NCI-H345 (cell line): Measurements from ENCODE around the gene SEC16B.

Experiments used
- DNase-seq: peaks from one replicate; lab custom pipeline; 2025; lab: John Stamatoyannopoulos, UW

Gene SEC16B, protein sequence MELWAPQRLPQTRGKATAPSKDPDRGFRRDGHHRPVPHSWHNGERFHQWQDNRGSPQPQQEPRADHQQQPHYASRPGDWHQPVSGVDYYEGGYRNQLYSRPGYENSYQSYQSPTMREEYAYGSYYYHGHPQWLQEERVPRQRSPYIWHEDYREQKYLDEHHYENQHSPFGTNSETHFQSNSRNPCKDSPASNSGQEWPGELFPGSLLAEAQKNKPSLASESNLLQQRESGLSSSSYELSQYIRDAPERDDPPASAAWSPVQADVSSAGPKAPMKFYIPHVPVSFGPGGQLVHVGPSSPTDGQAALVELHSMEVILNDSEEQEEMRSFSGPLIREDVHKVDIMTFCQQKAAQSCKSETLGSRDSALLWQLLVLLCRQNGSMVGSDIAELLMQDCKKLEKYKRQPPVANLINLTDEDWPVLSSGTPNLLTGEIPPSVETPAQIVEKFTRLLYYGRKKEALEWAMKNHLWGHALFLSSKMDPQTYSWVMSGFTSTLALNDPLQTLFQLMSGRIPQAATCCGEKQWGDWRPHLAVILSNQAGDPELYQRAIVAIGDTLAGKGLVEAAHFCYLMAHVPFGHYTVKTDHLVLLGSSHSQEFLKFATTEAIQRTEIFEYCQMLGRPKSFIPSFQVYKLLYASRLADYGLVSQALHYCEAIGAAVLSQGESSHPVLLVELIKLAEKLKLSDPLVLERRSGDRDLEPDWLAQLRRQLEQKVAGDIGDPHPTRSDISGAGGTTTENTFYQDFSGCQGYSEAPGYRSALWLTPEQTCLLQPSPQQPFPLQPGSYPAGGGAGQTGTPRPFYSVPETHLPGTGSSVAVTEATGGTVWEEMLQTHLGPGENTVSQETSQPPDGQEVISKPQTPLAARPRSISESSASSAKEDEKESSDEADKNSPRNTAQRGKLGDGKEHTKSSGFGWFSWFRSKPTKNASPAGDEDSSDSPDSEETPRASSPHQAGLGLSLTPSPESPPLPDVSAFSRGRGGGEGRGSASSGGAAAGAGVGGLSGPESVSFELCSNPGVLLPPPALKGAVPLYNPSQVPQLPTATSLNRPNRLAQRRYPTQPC

DNA sequence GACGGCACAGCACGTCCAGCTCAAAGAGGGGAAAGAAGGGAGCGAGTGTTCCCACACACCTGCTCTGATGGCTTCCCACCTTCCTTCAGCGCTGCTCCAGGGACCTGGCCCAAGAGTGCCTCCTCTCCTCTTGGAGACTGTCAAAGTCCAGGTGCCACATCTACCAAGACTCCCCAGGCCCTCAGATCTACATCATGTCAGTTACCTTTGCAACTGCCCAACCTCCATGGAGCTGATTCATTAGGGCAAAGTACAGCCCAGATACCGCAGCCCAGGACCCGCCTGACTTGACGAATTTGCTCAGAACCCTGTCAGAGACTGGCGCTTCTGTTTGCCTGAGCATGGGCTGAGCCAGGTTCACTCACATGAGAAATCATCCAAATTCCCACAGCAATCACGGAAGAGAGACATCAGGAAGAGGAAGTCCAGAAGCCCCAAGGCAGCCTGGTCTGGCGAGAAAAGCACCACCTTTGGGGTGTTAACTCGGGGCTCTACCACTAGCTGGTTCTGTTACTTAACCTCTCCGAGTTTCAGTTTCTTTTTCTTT, at the start of gene SEC16B:
SEC16B (minus strand) TSS at position 234 of the 547 bp plus-strand sequence. CDS start 2,077 bp downstream, outside the sequence.
- no peak for DNase-seq

DNA sequence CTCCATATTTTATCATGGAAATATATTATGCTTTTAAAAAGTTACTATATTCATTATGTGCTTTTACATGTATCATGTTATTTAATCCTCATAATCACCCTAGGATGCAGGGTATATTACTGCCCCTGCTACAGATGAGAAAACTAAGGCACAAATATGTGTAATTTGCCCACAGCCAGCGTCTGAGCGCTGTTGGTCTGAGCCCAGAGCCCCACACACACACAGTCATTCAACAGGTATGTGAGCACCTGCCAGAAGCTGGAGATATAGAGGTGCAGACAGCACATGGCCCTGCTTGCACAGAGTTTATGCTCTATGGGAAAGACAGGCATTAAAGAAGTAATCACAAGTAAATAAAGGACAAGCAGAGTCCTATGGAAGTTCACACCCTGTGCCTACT, 49.8 kb upstream of the SEC16B start:
- no peak for DNase-seq

DNA sequence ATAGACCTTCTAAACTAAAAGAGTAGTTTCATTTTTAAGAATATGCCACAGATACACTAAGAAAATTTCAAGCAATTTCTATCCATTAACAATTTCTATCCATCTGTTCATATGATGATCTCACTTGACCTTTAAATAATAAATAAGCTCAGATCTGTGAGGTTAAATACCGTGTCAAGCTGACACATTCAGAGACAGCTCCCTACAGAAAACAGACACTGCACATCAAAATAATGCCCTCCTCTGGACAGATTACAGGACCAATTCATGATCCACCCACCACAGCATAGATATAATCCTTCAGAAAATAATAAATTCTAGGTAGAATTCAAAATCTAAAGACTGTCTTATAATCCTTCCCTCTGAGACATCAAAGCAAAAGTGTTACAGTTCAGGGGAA, 49.4 kb upstream of the SEC16B start:
- no peak for DNase-seq

DNA sequence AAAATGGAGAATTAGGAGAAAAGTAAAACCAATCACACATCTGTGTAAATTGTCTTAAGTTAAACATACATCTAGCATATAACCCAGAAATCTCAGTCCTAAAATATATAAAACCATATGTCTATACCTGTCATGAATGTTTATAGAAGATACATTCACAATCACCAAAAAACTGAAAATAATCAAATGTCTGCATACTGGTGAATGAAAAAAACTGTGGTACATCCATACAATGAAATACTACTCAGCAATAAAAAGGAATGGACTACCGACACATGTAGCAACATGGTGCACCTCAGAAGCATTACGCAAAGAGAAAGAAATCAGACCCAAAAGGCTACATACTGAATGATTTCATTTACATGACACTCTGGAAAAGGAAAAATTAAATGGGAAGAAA, 47.7 kb upstream of the SEC16B start:
- DNase-seq = no peak

GRCh38 chr1:178011864-178012503, 42.1 kb upstream of the SEC16B start:
- no peak for DNase-seq

DNA sequence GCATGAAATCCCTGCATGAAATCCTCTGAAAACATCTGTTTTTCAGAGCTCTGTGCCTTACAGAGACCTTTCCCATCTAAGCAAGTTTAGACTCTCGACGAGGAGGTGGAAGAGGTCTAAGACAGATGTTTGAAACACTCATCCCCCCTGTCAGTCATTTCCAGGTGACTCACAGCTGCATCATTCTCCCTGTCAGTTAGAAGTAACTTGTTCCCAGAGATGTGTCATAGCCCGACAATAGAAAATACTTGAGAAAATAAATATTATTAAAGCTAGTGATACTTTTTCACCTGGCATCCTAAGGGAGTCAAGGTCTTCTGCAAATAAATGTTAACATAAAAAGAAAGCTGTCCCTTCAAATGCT, 41.6 kb upstream of the SEC16B start:
- no peak for DNase-seq

DNA sequence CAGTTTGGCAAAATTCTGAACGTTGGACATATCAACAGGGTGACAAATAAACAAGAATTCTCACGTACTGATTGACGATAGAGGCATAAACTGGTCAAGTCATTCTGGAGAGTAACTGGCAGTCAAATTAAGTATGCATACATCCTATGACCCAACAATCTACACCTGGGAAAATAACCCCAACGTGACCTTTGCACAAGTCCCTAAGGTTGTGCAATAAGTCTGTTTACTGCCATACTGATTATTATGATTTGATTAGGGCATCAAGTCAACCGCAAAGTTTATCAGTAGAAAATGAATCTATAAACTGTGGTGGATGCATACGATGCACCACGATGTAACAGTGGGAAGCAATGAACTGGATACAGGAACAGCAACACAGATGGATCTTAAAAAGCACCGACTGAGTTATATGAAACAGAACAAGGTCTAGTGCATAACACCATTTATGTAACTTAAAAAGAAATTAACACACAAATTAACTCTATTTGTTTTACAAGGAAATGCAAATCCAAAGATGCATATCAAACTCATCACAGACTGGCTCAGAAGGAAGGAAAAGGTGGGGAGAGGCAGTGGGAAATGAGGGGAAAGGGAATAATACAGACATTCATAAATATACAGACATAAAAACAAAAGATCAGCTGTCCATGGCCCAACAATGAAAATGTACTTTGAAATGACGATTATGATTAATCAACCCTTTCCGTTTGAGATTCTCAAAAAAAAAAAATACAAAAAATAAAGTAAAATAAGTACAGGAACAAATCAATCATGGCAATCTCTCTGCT, 41.0 kb upstream of the SEC16B start:
- no peak for DNase-seq

DNA sequence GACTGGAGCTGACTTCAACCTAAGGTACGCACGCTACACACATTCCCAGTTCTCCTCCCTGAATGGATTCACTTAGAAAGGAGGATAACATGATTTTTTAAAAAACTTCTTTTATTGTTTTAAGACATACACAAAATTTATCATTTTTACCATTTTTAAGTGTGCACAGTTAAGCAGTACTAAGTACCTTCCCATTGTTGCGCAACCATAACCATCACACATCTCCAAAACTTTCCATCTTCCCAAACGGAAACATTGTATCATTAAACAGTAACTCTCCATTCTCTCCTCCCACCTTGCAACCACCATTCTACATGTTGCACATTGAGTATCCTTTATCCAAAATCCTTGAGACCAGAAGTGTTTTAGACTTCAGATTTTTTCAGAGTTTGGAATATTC, 36.2 kb upstream of the SEC16B start:
- DNase-seq = no peak

GRCh38 chr1:178005450-178005849, 35.6 kb upstream of the SEC16B start:
- DNase-seq = no peak

DNA sequence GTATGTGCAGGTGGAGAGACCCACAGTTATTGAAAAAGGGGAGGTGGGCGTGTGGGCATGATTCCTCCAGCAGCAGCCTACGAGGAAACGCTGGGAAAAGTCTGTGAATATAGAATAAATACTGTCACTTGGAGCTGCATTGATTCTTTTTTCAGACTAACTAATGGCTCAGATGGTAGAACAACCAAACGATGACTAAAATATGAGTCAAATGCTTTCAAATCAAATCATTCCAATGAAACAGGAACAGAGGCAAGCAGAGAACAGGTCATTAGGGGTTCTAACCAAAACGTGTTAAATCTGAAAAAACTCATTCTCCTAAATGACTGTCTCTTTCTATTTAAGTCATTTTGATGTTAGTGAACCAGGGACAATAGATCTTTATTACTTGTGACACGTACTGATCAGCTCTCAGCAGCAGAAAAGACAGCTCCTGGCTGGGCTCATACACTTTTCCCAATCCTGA, 35.1 kb upstream of the SEC16B start:
- no peak for DNase-seq

- DNase-seq = no peak
Measured at GRCh38 chr1:177998696-177999631, 29.1 kb upstream of the SEC16B start.

- no peak for DNase-seq
Measured at GRCh38 chr1:177996957-177997356, 27.1 kb upstream of the SEC16B start.

DNA sequence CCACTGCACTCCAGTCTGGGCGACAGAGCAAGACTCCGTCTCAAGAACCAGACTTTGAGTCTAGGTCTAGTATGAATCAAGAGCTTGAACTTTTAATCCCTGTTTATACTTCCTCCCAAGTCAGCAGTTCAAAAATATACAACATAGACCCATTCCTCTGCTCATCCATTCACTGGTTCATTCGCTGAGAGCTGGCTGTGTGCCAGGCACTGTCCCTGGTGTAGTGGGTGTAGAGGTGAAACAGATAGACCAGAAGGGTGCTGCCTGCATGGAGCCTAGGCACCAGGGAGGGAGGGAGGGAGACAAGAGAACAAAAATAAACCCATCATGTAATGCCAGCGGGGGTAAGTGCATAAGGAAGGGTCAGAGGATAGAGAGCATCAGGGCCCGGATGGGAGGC, 25.5 kb upstream of the SEC16B start:
- DNase-seq = no peak

GRCh38 chr1:177986281-177986680, 16.4 kb upstream of the SEC16B start:
- DNase-seq = peak; percentile 13

- DNase-seq = no peak
Measured at GRCh38 chr1:177984761-177985160, 14.9 kb upstream of the SEC16B start.

DNA sequence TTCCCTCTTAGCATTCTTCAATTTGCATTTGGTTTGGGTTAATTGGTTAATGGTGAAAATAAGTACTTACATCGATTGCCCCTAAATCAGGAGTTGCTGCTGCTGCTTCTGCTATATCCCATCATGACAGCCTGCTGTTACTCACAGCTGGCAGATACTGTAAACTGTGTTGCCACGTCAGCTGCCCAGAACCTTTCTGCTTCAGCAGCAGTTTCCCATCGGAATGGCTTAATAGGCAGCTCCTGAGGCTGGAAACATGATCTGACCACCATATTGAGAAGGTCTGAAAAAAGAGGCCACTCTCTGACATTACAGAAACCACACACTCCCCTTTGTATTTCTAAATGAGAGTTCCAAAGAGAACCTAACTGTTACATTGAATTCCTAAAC, 14.3 kb upstream of the SEC16B start:
- DNase-seq = no peak

GRCh38 chr1:177983482-177984135, 13.8 kb upstream of the SEC16B start:
- DNase-seq = no peak

DNA sequence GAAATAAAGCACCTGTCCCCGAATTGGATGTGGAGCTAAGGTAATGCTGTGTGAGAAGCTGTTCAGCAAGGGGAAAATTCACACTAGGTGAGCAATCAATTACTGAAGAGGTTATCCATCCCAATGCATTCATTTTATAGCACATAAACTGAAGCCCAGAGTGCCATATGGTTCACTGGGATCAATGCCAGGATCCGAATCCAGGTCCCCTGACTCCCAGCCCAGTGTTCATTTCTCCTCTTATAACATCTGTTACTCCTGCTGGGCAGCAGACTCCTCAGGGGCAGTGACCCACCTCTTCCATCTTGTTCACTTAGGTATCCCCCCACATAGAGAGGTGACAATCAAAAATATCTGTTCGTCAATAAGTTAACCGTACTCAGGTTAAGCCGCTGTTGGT, 13.2 kb upstream of the SEC16B start:
- DNase-seq = no peak

DNA sequence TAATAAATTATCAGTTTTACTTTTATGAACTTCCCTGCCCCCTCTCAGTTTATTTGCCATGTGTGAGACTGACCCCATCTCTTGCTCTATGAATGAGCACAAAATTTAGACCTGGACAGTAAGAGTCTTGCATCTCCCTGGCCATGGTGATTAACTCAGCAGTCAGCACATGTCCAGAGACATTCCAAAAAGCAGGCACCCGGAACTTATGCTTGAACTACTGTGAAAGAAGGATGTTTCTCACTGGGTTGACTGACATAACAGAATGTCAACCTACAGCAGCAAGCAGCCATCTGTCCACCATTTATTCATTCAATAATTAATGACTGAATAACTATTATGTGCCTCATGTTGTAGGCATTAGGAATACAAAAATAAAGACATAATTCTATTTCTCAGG, 11.3 kb upstream of the SEC16B start:
- DNase-seq = no peak
